ENCODE measurements around the gene ZNF800. TPM values are rescaled to one million over a fixed set of nuclear protein-coding genes. Genes with fewer than 3 reads are reported as not detected.

Gene ZNF800
- total and polyA plus RNA-seq, 11 donors: 4.2 to 34.7 (median 22.3) TPM

DNA sequence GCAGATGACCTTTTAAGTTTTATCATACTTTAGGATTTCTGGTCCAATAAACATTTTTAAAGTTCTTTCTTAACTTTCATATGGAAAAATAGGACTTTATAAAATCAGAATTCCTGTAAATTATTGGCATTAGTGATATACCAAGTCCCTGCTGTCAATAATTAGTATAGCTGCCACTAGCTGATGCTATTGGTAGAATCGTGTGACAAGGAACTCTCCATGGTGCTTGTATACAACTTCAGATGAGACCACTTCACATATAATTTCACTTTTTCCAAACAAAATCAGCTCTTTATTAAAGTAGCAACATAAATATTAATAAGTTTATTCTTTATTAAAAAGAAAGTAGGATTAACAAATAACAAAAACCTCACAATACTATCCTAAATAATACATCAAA lies 49.9 kb downstream of the ZNF800 start:
- peaks cover 0 to 14% (median 4%) of the 10 kb centered on the region in 12 donors for H3K9me3 ChIP-seq
- DNase-seq (no peak), ATAC-seq (no peak)
- no peaks in the 10 kb centered on the region for H3K36me3 ChIP-seq
- 64 to 70% (median 69%) methylated on average over 1 of the region's 1 CpG for WGBS, 4 donors
- H3K27ac ChIP-seq: no peak overlapping the region
- intact Hi-C loops (cut with DNase I): loop anchor here in 2 of 10 donors (10.0 kb wide), 2 partner anchors 52 to 172 kb away; partner anchors contain the start of gene ZNF800 (in 1 of the 2)
- no peak overlapping the region for H3K4me3 ChIP-seq
- no peak for TF ChIP-seq POLR2A (IDR thresholded peaks at IDR 0.05)
- TF ChIP-seq, protein P1, sequence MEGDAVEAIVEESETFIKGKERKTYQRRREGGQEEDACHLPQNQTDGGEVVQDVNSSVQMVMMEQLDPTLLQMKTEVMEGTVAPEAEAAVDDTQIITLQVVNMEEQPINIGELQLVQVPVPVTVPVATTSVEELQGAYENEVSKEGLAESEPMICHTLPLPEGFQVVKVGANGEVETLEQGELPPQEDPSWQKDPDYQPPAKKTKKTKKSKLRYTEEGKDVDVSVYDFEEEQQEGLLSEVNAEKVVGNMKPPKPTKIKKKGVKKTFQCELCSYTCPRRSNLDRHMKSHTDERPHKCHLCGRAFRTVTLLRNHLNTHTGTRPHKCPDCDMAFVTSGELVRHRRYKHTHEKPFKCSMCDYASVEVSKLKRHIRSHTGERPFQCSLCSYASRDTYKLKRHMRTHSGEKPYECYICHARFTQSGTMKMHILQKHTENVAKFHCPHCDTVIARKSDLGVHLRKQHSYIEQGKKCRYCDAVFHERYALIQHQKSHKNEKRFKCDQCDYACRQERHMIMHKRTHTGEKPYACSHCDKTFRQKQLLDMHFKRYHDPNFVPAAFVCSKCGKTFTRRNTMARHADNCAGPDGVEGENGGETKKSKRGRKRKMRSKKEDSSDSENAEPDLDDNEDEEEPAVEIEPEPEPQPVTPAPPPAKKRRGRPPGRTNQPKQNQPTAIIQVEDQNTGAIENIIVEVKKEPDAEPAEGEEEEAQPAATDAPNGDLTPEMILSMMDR (IDR thresholded peaks at IDR 0.05): no peak
- H3K4me1 ChIP-seq: peaks cover 0 to 7% (median 0%) of the 10 kb centered on the region in 12 donors
- H3K27me3 ChIP-seq: no peaks in the 10 kb centered on the region

DNA sequence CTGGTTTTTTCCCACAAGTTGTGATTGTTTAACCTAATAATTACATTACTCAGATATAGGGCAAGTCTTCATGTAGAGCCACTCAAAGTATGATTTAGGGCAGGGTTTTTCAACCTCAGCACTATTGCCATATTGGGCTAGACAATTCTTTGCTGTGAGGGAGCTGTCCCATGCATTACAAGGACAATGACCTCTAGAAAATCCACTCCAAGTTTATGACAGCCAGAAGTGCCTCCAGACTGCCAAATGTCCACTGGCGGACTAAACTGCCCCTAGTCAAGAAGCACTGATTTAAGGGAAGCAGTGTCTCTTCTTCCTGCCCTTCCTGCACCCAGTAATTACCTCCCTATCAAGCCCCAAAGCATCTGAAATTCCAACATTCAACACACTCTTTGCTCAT lies 54.4 kb downstream of the ZNF800 start:
- H3K9me3 ChIP-seq: peaks cover 0 to 13% (median 3%) of the 10 kb centered on the region in 12 donors
- H3K36me3 ChIP-seq: no peaks in the 10 kb centered on the region
- peaks cover 0 to 2% (median 0%) of the 10 kb centered on the region in 9 donors for H3K27me3 ChIP-seq
- TF ChIP-seq POLR2A (IDR thresholded peaks at IDR 0.05): no peak
- TF ChIP-seq, protein P1 (IDR thresholded peaks at IDR 0.05): no peak
- ATAC-seq (peak in 3 of 4 donors; percentile 37 to 79 (median 48)), DNase-seq (no peak)
- 47 to 61% (median 55%) methylated on average over 1 of the region's 1 CpG for WGBS, 4 donors
- peak overlapping the region in 2 of 12 donors; percentile 21 to 54 for H3K27ac ChIP-seq
- intact Hi-C loops (cut with DNase I): no loop called here
- H3K4me1 ChIP-seq: peaks cover 0 to 5% (median 0%) of the 10 kb centered on the region in 12 donors
- no peak overlapping the region for H3K4me3 ChIP-seq

DNA sequence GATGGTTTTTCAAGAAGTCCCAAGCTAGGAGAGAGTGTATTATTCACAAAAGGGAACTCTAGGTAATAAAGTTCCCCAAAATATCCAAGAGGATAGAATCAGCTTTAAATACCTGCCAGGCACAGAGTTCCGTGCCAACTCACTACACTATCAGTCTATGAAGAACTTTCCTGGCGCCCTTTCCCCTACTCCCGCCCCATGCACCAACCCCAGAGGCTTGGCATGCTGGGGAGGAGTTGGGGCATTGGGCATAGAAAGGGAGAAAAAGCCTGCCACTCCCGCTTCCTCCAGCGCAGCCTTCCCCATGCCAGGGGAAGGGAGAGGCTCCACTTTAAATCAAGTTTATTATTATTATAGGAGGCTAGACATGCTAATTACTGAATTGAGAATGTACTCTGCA lies 54.9 kb downstream of the ZNF800 start:
- peak overlapping the region in 2 of 12 donors; percentile 21 to 54 for H3K27ac ChIP-seq

DNA sequence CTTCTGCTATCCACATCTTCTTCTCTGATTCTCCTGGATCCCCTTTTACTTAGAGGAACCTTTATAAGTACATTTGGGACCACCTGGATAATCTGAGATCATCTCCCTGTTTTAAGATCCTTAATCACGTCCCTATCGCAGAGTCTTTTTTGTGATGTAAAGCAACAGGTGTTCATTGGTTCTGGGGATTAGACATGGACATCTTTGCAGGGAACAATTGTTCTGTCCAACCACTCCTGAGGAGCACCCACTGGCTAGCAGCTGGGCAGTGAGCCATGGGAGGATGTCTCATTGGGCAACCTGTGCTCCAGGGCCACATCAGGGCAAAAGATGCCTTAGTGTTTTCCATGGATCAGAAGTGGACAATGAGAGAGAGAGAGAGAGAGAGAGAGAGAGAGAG lies 56.0 kb downstream of the ZNF800 start:
- Histone ChIP-seq H3K4me1 (peaks cover 0 to 5% (median 0%) of the 10 kb centered on the region in 12 donors), H3K9me3 (no peaks in the 10 kb centered on the region), H3K27ac (no peak overlapping the region), H3K27me3 (peaks cover 0 to 2% (median 0%) of the 10 kb centered on the region in 9 donors), H3K4me3 (no peak overlapping the region), H3K36me3 (no peaks in the 10 kb centered on the region)
- TF ChIP-seq, protein P1 (IDR thresholded peaks at IDR 0.05): no peak
- TF ChIP-seq POLR2A (IDR thresholded peaks at IDR 0.05): no peak
- no peak for ATAC-seq
- no peak for DNase-seq
- intact Hi-C loops (cut with DNase I): no loop called here
- WGBS, 4 donors: 92 to 98% (median 93%) methylated on average over 2 of the region's 2 CpGs

More for the DNA sequence above, 54.9 kb downstream of the ZNF800 start:
- Histone ChIP-seq H3K4me3 (no peak overlapping the region), H3K27me3 (peaks cover 0 to 2% (median 0%) of the 10 kb centered on the region in 9 donors), H3K4me1 (peaks cover 0 to 5% (median 0%) of the 10 kb centered on the region in 12 donors), H3K9me3 (peaks cover 0 to 8% (median under 1%) of the 10 kb centered on the region in 12 donors), H3K36me3 (no peaks in the 10 kb centered on the region)
- DNase-seq (peak in 4 of 5 donors; percentile 12 to 60 (median 42)), ATAC-seq (peak; percentile 72 to 97 (median 80))
- 39 to 55% (median 47%) methylated on average over 5 of the region's 5 CpGs for WGBS, 4 donors
- no peak for TF ChIP-seq POLR2A (IDR thresholded peaks at IDR 0.05)
- TF ChIP-seq, protein P1 (IDR thresholded peaks at IDR 0.05): no peak
- intact Hi-C loops (cut with DNase I): no loop called here
